Ishikawa (cell line): ENCODE measurements around the gene SCFD2.

ENCODE experiments used
- CEBPB ChIP-seq: IDR thresholded peaks from 2 replicates; pipeline ENCODE4 v1.6.1; 2012
- EP300 ChIP-seq: IDR thresholded peaks from 2 replicates; pipeline ENCODE4 v1.6.1; 2012; ENCODE audit warnings: borderline replicate concordance
- FOXM1 ChIP-seq: IDR thresholded peaks from 2 replicates; pipeline ENCODE4 v1.6.1; 2012; ENCODE audit warnings: low read depth, borderline replicate concordance
- RAD21 ChIP-seq: IDR thresholded peaks from 2 replicates; pipeline ENCODE4 v1.6.1; 2012; ENCODE audit warnings: low read depth
- TAF1 ChIP-seq: IDR thresholded peaks from 2 replicates; pipeline ENCODE4 v1.6.1; 2012; ENCODE audit warnings: low read depth, mild to moderate bottlenecking
- TEAD4 ChIP-seq: IDR thresholded peaks from 2 replicates; pipeline ENCODE4 v1.6.1; 2012
- YY1 ChIP-seq: IDR thresholded peaks from 2 replicates; pipeline ENCODE4 v1.6.1; 2012; ENCODE audit warnings: low read depth
- TF ChIP-seq, protein P1 (sequence below): IDR thresholded peaks from 2 replicates; pipeline ENCODE4 v1.6.1; 2012
- TF ChIP-seq, protein P2 (sequence below): IDR thresholded peaks from 2 replicates; pipeline ENCODE4 v1.6.1; 2012; ENCODE audit warnings: low read depth, mild to moderate bottlenecking

DNA sequence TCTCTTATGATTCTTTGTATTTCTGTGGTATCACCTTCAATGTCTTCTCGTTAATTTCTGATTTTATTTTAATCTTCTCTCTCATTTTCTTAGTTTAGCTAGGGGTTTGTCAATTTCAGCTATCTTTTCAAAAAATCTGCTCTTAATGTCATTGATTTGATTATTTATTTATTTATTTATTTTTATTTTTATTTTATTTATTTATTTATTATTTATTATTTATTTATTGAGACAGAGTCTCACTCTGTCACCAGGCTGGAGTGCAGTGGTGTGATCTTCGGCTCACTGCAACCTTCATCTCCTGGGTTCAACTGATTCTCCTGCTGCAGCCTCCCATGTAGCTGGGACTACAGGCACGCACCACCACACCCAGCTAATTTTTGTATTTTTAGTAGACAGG lies 194.1 kb downstream of the SCFD2 start:
- TF ChIP-seq, protein P1, sequence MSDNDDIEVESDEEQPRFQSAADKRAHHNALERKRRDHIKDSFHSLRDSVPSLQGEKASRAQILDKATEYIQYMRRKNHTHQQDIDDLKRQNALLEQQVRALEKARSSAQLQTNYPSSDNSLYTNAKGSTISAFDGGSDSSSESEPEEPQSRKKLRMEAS: no peak
- TF ChIP-seq, protein P2, sequence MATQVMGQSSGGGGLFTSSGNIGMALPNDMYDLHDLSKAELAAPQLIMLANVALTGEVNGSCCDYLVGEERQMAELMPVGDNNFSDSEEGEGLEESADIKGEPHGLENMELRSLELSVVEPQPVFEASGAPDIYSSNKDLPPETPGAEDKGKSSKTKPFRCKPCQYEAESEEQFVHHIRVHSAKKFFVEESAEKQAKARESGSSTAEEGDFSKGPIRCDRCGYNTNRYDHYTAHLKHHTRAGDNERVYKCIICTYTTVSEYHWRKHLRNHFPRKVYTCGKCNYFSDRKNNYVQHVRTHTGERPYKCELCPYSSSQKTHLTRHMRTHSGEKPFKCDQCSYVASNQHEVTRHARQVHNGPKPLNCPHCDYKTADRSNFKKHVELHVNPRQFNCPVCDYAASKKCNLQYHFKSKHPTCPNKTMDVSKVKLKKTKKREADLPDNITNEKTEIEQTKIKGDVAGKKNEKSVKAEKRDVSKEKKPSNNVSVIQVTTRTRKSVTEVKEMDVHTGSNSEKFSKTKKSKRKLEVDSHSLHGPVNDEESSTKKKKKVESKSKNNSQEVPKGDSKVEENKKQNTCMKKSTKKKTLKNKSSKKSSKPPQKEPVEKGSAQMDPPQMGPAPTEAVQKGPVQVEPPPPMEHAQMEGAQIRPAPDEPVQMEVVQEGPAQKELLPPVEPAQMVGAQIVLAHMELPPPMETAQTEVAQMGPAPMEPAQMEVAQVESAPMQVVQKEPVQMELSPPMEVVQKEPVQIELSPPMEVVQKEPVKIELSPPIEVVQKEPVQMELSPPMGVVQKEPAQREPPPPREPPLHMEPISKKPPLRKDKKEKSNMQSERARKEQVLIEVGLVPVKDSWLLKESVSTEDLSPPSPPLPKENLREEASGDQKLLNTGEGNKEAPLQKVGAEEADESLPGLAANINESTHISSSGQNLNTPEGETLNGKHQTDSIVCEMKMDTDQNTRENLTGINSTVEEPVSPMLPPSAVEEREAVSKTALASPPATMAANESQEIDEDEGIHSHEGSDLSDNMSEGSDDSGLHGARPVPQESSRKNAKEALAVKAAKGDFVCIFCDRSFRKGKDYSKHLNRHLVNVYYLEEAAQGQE: no peak
- TF ChIP-seq TAF1 (no peak), CEBPB (no peak), EP300 (no peak), FOXM1 (no peak), RAD21 (no peak), TEAD4 (no peak), YY1 (no peak)
